Non-pigmented ciliary epithelial cell (primary cell): ENCODE data around the gene RNF213.
"Not testable (repeated sequence)": the region's sequence is repeated elsewhere in the genome, so short reads cannot be mapped to it uniquely, and the experiment has no call there.

Source experiments
- DNase-seq: peaks from one replicate; pipeline ENCODE4 v3.0.0-alpha.2; 2010; ENCODE audit warnings: low read depth

RNF213 gene

GRCh38 chr17:80270836-80271235, 10.2 kb downstream of the RNF213 start:
- DNase-seq: no peak

GRCh38 chr17:80272366-80272765, 11.7 kb downstream of the RNF213 start:
- no peak for DNase-seq

- DNase-seq: no peak
Observed at GRCh38 chr17:80274331-80274730, 13.7 kb downstream of the RNF213 start.

- no peak for DNase-seq
Observed at GRCh38 chr17:80274871-80275449, 14.3 kb downstream of the RNF213 start.

DNA sequence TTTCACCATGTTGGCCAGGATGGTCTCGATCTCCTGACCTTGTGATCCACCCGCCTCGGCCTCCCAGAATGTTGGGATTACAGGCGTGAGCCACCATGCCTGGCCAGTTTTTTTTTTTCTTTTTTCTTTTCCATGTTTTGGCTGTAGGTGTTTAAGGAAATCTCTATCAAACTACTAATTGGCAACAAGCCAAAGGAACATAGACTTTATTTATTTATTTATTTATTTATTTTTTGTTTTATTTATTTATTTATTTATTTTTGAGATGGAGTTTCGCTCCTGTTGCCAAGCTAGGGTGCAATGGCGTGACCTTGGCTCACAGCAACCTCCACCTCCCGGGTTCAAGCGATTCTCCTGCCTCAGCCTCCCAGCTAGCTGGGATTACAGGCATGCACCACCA, 15.2 kb downstream of the RNF213 start:
- DNase-seq: not testable (repeated sequence)

- no peak for DNase-seq
Observed at GRCh38 chr17:80277751-80278671, 17.4 kb downstream of the RNF213 start.

- DNase-seq: peak; percentile 42
Observed at GRCh38 chr17:80279895-80280294, 19.2 kb downstream of the RNF213 start.

DNA sequence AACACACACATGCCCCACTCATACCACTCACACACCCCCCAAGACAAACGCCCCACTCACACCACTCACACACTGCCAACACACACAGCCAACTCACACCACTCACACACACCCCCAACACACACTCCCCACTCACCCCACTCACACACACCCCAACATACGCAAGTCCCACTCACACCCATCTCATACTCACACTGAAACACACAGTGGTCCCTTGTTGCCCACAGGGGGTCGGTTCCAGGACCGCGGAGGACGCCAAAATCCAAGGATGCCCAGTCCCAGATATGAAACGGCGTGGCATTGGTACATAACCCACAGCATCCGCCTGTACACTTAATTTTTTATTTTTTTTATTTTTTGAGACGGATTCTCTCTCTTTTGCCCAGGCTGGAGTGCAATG, 20.9 kb downstream of the RNF213 start:
- DNase-seq: no peak

DNA sequence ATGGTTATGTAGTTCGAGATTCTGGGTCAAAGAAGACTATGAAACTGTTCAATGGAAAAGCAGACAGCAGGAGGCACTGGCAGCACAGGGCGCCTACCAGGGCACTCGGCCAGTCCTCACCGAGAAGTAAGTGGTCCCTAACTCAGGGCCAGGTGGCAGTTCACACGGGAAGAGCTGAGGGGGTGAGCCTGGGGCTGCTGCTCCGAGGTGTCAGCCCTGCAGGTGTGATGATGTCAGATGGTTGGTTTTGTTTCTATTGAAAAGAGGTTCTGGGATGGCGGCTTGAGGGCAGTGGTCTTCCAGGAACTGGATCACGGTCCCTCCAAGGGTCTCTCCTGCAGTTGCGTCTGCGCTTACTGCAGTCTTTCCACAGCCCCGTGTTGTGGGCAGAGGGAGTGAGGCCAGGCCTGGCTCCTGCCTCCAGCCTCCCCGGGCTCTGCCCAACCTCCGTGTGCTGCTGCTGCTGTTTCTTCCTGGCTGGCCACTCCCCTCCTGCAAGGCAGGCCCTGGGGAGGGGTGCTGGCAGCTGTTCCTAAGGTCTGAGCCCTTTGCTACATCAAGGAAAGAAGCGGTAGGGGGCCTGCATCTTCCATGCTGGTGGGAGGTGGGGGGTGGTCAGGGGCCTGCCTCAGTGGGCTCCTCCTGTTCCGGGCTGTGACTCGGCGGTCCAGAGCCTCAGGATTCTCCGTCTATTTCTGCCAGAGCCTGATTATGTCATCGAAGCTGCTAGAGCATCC, 22.6 kb downstream of the RNF213 start:
- no peak for DNase-seq

- DNase-seq: no peak
Observed at GRCh38 chr17:80284631-80285030, 24.0 kb downstream of the RNF213 start.

GRCh38 chr17:80285237-80285920, 24.7 kb downstream of the RNF213 start:
- DNase-seq: no peak

DNA sequence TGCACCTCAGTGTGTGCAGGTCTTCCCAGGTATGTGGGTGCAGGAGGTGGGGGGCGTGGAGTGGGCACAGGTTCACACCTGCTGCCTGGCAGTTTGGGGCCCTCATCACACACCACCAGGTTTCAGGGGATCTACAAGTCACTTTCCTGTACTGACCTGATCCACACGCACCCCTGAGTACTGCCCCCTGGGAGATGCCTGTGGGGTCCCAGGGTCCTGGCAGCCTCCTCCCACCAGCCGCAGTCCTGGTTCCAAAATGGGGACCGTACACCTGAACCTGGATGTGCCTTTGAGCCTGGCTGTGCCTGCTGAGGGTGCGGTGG, 25.9 kb downstream of the RNF213 start:
- no peak for DNase-seq

- DNase-seq: no peak
Observed at GRCh38 chr17:80287038-80287437, 26.4 kb downstream of the RNF213 start.

- no peak for DNase-seq
Observed at GRCh38 chr17:80287806-80288567, 27.3 kb downstream of the RNF213 start.

DNA sequence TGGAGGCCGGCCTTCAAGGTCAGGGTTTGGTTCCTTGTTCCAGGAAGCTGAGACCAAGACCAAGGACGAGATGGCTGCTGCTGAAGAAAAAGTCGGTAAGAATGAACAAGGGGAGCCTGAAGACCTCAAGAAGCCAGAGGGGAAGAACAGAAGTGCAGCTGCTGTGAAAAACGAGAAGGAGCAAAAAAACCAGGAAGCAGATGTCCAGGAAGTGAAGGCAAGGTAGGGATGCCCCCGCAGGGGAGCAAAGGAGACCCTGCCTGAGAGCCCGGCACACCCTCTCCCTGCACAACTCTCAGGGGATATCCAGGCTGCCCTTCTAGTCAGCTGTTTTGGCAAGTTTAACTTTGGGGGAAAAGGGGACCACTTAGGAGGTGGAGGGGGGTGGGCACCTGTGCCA, 29.0 kb downstream of the RNF213 start:
- DNase-seq: no peak

GRCh38 chr17:80290156-80290555, 29.5 kb downstream of the RNF213 start:
- no peak for DNase-seq

GRCh38 chr17:80291260-80291659, 30.6 kb downstream of the RNF213 start:
- no peak for DNase-seq

GRCh38 chr17:80291691-80292487, 31.2 kb downstream of the RNF213 start:
- no peak for DNase-seq

DNA sequence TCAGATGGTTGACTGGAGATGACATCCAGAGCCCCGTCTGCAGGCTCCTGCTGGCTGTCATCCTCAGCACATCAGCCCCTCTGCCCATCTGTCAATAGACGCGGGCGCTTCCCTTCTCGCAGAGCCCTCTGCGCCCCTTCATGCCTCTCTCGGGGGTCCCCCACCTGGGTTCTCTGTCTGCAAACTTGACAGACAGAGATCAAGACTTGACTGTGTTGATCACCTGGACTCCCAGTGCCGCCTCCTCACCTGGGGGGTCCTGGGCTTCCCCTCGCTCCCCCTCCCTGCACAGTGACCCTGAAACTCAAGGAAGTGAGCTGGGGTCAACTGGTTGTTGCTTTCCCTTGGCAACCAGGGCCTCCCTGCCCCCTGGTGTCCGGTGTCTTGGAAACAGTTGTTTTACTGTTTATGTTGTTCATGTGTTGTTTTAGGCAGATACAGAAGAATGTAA, 31.9 kb downstream of the RNF213 start:
- no peak for DNase-seq

- no peak for DNase-seq
Observed at GRCh38 chr17:80294210-80294609, 33.6 kb downstream of the RNF213 start.

DNA sequence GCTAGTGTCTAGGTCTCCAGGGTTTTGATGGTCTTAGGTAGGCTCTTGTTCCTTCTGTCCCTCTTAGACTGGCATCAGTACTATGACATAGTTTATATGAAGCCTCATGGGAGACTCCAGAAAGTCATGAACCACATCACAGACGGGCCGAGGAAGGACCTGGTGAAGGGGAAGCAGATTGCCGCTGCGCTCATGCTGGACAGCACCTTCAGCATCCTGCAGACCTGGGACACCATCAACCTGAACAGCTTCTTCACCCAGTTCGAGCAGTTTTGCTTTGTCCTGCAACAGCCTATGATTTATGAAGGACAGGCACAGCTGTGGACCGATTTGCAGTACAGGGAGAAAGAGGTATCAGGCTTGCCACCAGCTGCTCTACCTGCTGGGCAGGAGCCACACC, 34.0 kb downstream of the RNF213 start:
- no peak for DNase-seq
